MM.1S (cell line): ENCODE data around the gene TES.

Experiments used
- CTCF ChIP-seq: fragments of 300-600 bp; sonication (generic); IDR thresholded peaks from 2 replicates; pipeline ENCODE4 v1.5.1; 2016; ENCODE audit warnings: antibody characterized with exemption, low read length, mixed read lengths
- EZH2phosphoT487 ChIP-seq: fragments of 300-600 bp; sonication (generic); IDR thresholded peaks from 2 replicates; pipeline ENCODE4 v1.6.1; 2018; ENCODE audit warnings: antibody characterized with exemption, low read length

DNA sequence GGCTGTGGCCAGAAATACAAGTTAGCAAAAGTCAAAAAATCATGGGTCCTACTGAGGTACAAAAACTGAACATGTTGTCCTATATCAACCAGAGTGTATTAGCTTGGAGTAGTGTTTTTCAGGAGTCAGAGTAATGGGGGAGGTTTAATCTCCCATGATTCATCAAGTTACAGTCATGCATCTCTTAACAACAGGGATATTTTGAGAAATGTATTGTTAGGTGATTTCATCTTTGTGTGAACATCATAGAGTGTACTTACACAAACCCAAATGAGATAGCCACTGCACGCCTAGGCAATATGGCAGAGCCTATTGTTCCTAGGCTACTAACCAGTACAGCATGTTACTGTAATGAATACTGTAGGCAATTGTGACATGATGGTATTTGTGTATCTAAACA lies 14.9 kb upstream of the TES start:
- TF ChIP-seq CTCF (no peak), EZH2phosphoT487 (no peak)
